ENCODE data around the gene IPMK. TPM values are rescaled to one million over a fixed set of nuclear protein-coding genes. Genes with fewer than 3 reads are reported as not detected.

IPMK gene
- total and polyA plus RNA-seq, 2 donors from 2014 or later = 1.7 to 5.0 TPM

DNA sequence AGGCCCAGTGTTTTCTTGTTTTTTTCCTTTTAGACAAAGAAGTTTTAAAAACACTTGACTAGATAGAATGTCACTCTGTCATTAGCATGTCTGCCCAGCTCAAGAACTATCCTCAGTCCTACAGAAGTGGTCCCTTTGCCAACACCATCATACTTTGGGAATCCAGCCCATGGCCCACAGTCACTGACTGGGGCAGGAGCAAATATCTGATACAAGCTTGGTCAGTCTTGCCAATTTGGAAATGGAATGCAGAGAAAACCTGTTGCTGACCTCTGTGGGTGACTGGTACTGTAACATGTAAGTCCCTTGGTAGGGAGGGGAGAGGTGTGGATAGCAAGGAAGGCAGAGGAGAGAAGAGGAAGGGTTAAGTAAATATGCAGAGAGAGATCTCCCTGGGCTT is 47.8 kb downstream of the IPMK start:
- TF ChIP-seq, protein P1, sequence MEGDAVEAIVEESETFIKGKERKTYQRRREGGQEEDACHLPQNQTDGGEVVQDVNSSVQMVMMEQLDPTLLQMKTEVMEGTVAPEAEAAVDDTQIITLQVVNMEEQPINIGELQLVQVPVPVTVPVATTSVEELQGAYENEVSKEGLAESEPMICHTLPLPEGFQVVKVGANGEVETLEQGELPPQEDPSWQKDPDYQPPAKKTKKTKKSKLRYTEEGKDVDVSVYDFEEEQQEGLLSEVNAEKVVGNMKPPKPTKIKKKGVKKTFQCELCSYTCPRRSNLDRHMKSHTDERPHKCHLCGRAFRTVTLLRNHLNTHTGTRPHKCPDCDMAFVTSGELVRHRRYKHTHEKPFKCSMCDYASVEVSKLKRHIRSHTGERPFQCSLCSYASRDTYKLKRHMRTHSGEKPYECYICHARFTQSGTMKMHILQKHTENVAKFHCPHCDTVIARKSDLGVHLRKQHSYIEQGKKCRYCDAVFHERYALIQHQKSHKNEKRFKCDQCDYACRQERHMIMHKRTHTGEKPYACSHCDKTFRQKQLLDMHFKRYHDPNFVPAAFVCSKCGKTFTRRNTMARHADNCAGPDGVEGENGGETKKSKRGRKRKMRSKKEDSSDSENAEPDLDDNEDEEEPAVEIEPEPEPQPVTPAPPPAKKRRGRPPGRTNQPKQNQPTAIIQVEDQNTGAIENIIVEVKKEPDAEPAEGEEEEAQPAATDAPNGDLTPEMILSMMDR (IDR thresholded peaks at IDR 0.05; ENCODE audit: borderline replicate concordance, extremely low read depth, insufficient read depth) = no peak
- no peaks in the 10 kb centered on the region for H3K4me1 ChIP-seq (ENCODE audit: control insufficient read depth in 2 of 3, insufficient read depth in 2 of 3, low read depth in 1 of 3, low read length in 3 of 3)
- no peaks in the 10 kb centered on the region for H3K27me3 ChIP-seq (ENCODE audit: control insufficient read depth, insufficient read depth, low read length)
- H3K36me3 ChIP-seq (ENCODE audit: control insufficient read depth in 2 of 3, insufficient read depth in 3 of 3, low read length in 3 of 3) = no peaks in the 10 kb centered on the region
- H3K4me3 ChIP-seq (ENCODE audit: low read length in 3 of 3) = no peak overlapping the region
- H3K9me3 ChIP-seq (ENCODE audit: control insufficient read depth in 2 of 3, insufficient read depth in 1 of 3, low read length in 3 of 3) = no peaks in the 10 kb centered on the region
- no peak overlapping the region for H3K27ac ChIP-seq (ENCODE audit: low read depth in 2 of 2, low read length in 2 of 2)
- FAIRE-seq (no peak), DNase-seq (no peak)
- intact Hi-C loops (cut with DNase I) = no loop called here
- no peak overlapping the region for H3K9ac ChIP-seq (ENCODE audit: low read length in 3 of 3)

DNA sequence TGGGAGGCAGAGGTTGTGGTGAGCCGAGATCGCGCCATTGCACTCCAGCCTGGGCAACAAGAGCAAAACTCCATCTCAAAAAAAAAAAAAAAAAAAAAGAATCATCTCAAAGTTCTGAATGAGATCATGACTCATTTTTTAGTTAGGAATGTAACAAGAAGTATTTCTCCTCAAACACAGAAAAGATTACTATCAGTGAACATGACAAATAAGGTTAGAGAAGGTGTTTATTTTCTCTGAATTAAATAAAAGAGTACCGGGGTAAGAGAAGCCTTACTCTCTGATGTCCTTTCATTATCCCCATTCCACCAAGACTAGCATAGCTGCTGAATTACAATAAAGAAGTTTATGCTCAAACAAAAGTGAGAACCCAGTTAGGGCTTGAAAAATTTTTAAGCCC is 50.1 kb downstream of the IPMK start:
- no peak for FAIRE-seq
- H3K9ac ChIP-seq (ENCODE audit: low read length in 3 of 3) = no peak overlapping the region
- intact Hi-C loops (cut with DNase I) = no loop called here

DNA sequence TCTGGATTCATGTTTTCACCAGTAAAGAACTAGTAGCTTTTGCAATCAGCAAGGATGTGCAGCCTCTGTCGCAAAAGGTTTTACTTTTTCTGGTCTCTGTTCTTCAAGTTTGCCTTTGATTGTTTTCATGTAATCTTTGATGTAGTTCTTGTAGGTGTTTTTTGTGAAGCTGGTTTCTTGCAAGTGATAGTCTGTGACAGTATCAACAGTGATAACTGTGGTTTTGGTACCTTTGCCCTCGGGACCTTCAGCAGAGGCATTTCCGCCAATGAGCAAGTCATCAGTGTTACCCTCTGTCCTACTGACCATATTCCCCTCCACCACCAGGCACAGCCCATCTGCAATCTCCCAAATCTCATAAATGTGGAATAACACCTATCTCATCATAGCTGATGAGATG is 55.1 kb downstream of the IPMK start:
- no peak overlapping the region for H3K9ac ChIP-seq (ENCODE audit: low read length in 3 of 3)
- H3K36me3 ChIP-seq (ENCODE audit: control insufficient read depth in 2 of 3, insufficient read depth in 3 of 3, low read length in 3 of 3) = no peaks in the 10 kb centered on the region
- intact Hi-C loops (cut with DNase I) = no loop called here
- H3K4me1 ChIP-seq (ENCODE audit: control insufficient read depth in 2 of 3, insufficient read depth in 2 of 3, low read depth in 1 of 3, low read length in 3 of 3) = no peaks in the 10 kb centered on the region
- no peaks in the 10 kb centered on the region for H3K9me3 ChIP-seq (ENCODE audit: control insufficient read depth in 2 of 3, insufficient read depth in 1 of 3, low read length in 3 of 3)
- FAIRE-seq (no peak), DNase-seq (no peak)
- TF ChIP-seq, protein P1 (IDR thresholded peaks at IDR 0.05; ENCODE audit: borderline replicate concordance, extremely low read depth, insufficient read depth) = no peak
- no peaks in the 10 kb centered on the region for H3K27me3 ChIP-seq (ENCODE audit: control insufficient read depth, insufficient read depth, low read length)
- H3K4me3 ChIP-seq (ENCODE audit: low read length in 3 of 3) = no peak overlapping the region
- H3K27ac ChIP-seq (ENCODE audit: low read depth in 2 of 2, low read length in 2 of 2) = no peak overlapping the region

More for the DNA sequence above, 50.1 kb downstream of the IPMK start:
- Histone ChIP-seq H3K36me3 (ENCODE audit: control insufficient read depth in 2 of 3, insufficient read depth in 3 of 3, low read length in 3 of 3) (no peaks in the 10 kb centered on the region), H3K4me3 (ENCODE audit: low read length in 3 of 3) (no peak overlapping the region), H3K27me3 (ENCODE audit: control insufficient read depth, insufficient read depth, low read length) (no peaks in the 10 kb centered on the region), H3K4me1 (ENCODE audit: control insufficient read depth in 2 of 3, insufficient read depth in 2 of 3, low read depth in 1 of 3, low read length in 3 of 3) (no peaks in the 10 kb centered on the region), H3K27ac (ENCODE audit: low read depth in 2 of 2, low read length in 2 of 2) (no peak overlapping the region), H3K9me3 (ENCODE audit: control insufficient read depth in 2 of 3, insufficient read depth in 1 of 3, low read length in 3 of 3) (no peaks in the 10 kb centered on the region)
- TF ChIP-seq, protein P1 (IDR thresholded peaks at IDR 0.05; ENCODE audit: borderline replicate concordance, extremely low read depth, insufficient read depth) = no peak
- DNase-seq = no peak

DNA sequence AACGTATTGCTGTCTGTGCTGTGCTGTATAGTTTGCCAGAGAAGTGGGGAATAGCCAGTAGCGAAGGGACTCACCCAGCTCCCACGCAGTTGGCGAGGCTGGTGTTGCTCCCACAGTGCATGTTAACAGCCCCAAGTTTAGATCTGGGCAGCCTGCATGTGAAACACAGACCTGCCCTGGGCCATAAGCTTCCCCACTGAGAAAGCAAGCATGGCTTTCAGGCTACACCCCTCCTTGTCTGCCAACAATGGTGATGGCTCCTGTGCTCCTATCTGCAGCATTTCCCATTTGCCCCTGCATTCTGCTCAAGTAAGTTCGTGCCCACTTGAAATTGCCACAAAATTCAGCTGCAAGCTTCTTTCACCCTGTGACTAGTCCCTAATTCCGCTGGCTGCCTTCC is 57.5 kb downstream of the IPMK start:
- no peak overlapping the region for H3K27ac ChIP-seq (ENCODE audit: low read depth in 2 of 2, low read length in 2 of 2)
- FAIRE-seq = no peak
- no peaks in the 10 kb centered on the region for H3K36me3 ChIP-seq (ENCODE audit: control insufficient read depth in 2 of 3, insufficient read depth in 3 of 3, low read length in 3 of 3)

More for the DNA sequence above, 57.5 kb downstream of the IPMK start:
- Histone ChIP-seq H3K4me1 (ENCODE audit: control insufficient read depth in 2 of 3, insufficient read depth in 2 of 3, low read depth in 1 of 3, low read length in 3 of 3) (no peaks in the 10 kb centered on the region), H3K27me3 (ENCODE audit: control insufficient read depth, insufficient read depth, low read length) (no peaks in the 10 kb centered on the region), H3K4me3 (ENCODE audit: low read length in 3 of 3) (no peak overlapping the region), H3K9ac (ENCODE audit: low read length in 3 of 3) (no peak overlapping the region), H3K9me3 (ENCODE audit: control insufficient read depth in 2 of 3, insufficient read depth in 1 of 3, low read length in 3 of 3) (no peaks in the 10 kb centered on the region)
- no peak for DNase-seq
- intact Hi-C loops (cut with DNase I) = no loop called here
- TF ChIP-seq, protein P1 (IDR thresholded peaks at IDR 0.05; ENCODE audit: borderline replicate concordance, extremely low read depth, insufficient read depth) = no peak
